NCI-H2081 treated with DMSO at 0.1 percent for 48 hours (cell line): ENCODE data around the gene NGF.

Experiments
- DNase-seq: peaks from one replicate; lab custom pipeline; 2025; lab: John Stamatoyannopoulos, UW

Gene NGF

DNA sequence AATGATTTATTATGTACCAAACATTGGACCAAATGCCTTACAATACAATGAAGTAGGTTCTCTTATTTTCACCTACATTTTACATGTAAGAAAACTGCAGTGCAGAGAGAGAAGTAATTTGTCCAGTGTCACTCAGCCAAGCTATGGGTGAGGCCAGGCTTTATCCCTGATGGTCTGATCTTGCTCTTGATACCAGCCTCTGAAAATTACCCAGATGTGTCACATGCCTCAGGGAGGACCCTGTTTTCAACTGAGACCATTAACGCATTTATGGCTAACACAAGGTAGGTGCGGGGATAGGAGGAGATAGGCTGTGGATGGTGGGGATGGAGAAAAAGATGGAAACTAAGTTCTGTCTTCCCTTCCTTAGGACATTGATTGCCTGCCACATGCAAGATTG lies 56.9 kb downstream of the NGF start:
- DNase-seq = no peak

GRCh38 chr1:115280064-115280463 lies 58.0 kb downstream of the NGF start:
- no peak for DNase-seq

GRCh38 chr1:115278211-115278610 lies 59.8 kb downstream of the NGF start:
- DNase-seq = no peak

- no peak for DNase-seq
Observed at GRCh38 chr1:115277276-115277675, 60.8 kb downstream of the NGF start.

DNA sequence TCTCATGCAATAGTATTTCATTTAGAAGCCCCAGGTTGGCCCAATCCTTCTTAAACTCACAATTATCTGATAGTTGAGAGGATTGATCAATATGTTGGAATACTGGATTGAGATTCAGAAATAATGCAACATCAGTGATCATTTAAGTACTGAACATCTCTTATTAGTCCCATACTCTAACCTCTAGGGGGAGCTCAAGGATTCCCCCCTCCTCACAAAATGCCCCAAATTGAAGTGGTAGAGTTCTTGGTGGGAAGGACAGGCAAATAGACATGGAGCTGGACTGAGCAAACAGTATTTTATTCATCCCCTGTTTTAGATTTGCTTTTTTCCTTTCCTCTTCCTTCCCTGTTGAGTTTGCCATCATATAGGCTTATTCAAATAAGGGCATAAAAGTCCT lies 62.8 kb downstream of the NGF start:
- no peak for DNase-seq

DNA sequence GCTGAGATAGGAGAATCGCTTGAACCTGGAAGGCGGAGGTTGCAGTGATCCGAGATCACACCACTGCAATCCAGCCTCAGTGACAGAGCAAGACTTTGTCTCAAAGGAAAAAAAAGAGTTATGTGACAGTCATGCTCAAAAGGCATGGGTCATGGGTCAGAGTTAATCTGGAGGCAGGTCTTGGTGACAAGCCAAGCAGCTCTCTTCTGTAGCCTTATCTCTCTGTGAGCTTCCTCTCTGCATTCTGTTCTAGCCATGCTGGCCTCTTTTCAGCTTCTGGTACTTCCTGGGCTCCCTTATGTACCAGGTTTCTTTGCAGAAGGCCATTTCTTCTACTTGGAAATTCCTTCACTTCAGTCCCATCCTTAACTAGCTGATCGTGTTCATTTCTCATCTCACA lies 63.6 kb downstream of the NGF start:
- DNase-seq = no peak

GRCh38 chr1:115266729-115267421 lies 71.2 kb downstream of the NGF start:
- no peak for DNase-seq

DNA sequence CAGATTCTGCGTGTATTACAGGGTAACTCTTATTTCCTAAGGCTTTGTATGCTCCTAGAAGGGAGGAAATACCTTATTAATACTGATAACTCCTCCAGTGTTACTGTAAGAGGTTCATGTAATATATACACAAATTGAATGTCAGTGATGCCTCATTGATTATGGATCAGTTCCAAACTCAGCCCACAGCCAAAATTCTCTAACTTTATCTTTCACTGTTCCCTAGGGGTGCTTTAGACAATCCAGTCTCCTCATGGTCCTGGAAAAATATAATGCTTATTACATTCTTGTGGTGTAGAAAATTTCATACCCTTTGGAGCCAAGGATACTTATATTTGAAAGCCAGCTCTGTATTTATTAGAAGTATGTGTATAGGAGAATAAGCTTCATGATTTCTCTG lies 73.0 kb downstream of the NGF start:
- DNase-seq = no peak

GRCh38 chr1:115262886-115263285 lies 75.2 kb downstream of the NGF start:
- no peak for DNase-seq

DNA sequence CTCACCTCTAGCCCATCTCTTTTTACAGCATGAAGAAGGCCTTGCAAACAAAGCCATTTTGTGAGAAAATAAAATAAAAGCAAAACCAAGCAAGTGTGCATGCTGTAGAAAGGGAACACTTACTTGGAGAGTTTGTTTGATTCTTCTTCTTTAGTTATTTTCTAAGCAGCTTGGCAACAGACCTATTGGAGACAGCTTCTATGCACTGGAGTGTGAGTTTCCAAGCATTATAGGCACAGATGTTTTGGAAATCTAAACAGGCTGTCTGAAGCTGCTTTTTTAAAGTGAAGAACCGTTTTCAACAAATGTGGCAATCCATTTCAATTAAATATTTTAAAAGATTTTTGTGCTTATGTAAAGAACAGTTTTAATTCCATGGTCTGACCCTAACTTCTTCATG lies 76.6 kb downstream of the NGF start:
- no peak for DNase-seq

DNA sequence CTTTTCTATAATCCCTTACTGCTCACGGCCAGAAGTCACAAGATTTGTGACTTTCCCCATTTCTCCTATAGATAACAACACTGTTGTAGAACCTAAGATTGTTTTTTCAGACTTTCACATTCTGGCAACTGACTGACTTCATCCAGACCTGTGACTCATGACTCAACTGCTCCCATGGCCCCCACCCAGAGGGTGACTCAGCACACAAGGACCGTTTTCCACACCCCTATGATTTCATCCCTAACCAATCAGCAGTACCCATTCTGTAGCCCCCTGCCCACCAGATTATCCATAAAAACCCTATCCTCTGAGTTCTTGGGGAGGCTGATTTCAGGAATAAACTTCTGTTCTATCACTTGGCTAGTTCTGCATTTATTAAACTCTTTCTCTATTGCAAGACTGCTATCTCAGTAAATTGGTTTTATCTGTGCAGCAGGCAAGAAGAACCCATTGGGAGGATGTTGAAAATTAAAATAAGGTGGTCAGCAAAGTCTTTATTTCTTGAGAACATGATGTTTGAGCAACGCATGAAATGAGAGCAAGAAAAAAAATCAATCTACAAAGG lies 79.7 kb downstream of the NGF start:
- DNase-seq = no peak

DNA sequence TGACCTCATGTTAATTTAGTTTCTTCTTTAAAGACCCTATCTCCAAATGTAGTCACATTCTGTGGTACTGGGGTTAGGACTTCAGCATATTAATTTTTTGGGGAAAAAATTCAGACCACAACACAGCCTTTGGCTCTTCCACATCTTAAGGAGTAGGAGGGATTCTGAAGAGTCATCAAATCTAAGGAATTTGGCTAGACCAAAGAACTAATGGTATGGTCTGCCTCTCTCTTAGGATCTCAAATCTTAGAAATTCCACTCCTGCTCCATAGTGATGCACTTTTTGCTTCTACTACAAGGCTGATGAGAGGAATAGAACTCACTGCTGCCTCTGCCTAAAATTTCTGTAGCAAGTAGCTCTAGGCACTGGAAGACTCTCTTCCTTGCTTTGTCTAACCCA lies 80.5 kb downstream of the NGF start:
- no peak for DNase-seq

DNA sequence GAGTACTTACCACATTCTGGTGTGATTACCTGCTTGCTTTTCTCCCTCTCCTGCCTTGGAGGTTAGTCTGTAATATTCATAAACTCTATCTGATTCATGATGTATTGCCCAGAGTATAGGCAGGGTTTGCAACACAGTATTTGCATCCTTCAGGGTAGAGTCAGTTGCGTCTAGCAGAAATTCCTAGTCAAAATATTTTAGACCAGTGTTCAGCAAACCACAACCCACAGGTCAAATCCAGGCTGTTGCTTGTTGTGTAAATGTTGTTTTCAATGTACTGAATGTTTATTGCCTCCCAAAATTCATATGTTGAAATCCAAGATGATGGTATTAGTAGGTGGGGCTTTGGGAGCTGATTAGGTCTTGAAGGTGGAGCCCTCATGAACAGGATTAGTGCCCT lies 82.9 kb downstream of the NGF start:
- DNase-seq = no peak

DNA sequence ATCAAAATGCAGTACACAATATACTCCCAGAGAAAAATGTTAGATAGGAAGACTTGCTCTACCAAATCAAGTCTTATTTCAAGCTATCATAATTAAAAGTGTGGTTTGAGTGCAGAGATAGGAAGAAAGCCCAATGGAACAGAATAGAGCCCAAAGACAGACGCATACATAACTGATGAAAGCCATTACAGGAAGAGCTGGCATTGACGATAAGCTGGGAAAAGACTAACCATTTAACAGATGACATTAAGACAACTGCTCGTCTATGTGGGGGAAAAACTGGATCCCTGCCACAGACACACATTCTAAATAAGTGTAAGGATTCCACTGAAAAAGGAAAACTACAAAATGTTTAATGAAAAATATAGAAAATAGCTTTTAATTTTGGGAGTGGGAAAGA lies 85.5 kb downstream of the NGF start:
- DNase-seq = no peak

- DNase-seq = no peak
Observed at GRCh38 chr1:115251856-115252255, 86.2 kb downstream of the NGF start.

DNA sequence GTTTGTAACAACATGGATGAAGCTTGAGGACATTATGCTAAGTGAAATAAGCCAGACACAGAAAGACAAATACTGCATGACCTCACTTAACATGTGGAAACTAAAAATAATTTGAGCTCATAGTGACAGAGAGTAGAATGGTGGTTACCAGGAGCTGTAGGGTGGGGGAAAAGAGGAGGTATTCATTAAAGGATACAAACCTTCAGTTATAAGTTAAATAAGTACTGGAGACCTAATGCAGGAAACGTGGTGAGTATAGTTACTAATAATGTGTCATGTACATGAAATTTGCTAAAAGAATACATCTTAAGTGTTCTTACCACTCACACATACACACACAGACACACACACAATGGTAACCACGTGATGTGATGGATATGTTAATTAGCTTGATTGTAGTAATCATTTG lies 86.7 kb downstream of the NGF start:
- no peak for DNase-seq

- no peak for DNase-seq
Observed at GRCh38 chr1:115246526-115246925, 91.5 kb downstream of the NGF start.

GRCh38 chr1:115245227-115245626 lies 92.8 kb downstream of the NGF start:
- no peak for DNase-seq

- DNase-seq = no peak
Observed at GRCh38 chr1:115242543-115242942, 95.5 kb downstream of the NGF start.

DNA sequence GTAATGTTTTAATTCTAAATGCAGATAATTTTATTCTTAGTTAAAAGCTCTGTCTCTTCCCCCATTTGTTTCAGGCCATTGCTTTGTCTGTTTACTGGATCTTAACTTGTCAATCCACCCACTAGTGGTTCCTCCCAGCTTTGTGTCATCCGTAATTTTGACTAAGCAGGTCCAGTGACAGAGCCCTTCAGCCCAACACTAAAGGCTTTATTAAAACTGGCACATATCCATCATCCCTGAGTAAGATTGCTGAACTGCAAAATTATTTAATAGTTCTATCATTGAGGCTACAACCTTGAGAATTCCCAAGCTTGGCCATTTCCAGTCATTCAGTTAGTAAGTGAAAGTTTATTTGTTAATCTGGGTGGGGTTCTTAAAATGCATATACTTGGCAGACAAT lies 96.7 kb downstream of the NGF start:
- no peak for DNase-seq

DNA sequence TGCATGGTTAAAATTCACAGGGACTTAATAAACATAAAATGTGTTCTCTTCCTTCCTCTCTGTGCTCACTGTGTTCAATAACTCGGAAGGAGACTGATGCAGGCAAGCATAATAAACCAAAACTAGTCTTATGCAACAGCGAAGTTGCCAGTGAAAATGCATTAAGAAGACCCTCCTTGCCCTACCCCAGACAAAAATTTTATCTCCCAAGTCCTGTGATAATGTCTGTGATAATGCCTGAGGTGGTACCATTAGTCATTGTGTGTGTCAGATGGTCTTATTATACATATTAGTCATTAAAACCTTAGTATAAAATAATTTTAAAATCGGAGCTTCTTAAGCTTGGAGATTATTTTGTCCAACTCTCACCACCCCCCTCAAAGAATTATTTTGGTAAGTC lies 97.8 kb downstream of the NGF start:
- DNase-seq = no peak

GRCh38 chr1:115239426-115239825 lies 98.6 kb downstream of the NGF start:
- no peak for DNase-seq

- no peak for DNase-seq
Observed at GRCh38 chr1:115239148-115239422, 99.0 kb downstream of the NGF start.

DNA sequence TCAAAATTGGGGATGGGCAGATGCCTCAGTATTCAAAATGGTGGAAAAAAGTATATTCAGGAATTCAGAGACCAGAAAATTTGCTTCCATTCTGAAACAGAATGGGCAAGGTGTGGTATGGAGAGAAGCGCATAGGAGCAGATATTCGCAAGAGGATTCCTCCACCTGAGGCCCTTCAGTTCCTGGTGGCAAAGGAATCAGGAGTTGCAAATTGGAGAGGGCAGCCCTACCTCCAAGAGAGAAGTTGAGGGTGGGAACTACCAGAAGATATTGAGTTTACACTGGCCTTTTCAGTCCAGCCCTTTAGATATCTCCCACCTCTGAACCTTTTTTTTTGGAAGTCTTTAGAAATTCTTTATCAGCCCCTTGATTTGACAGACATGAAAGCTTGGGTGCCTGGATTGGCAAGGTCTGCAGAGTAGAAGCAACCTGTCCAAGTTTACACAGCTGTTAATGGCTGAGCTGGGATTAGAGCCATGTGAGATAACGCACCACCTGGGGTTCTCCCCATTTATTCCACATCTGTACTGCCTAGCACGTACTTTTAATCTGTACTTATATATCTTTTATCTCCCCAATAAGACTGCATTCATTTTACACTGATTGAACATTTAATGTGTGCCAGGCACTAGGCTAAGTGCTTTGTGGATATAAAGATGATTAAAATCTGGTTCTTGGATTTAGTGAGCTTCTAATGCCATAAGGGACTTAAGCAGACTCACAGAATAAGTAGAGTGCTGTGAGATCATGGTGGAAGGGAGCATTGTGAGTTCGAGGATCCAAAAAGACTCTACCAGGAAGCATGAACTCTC lies 99.5 kb downstream of the NGF start:
- no peak for DNase-seq
